Neural progenitor cell (in vitro differentiated cells): ENCODE data around the gene FAM219A. TPM values are rescaled to one million over a fixed set of nuclear protein-coding genes. Genes with fewer than 3 reads are reported as not detected.

Experiments
- DNase-seq: peaks from one replicate; pipeline ENCODE4 v3.0.0-alpha.2; 2016; ENCODE audit warnings: low spot score
- H2AFZ ChIP-seq: fragments of 200-600 bp; sonication (generic); replicated peaks from 2 replicates; pipeline ENCODE4 v1.6.1; 2016; ENCODE audit warnings: antibody characterized with exemption
- H3F3A ChIP-seq: fragments of 200-600 bp; sonication (generic); 2 replicates; pipeline ENCODE4 v1.6.1; 2016; ENCODE audit warnings: antibody characterized with exemption, low read depth
- H3K27ac ChIP-seq: fragments of 200-600 bp; sonication (generic); 2 replicates; pipeline ENCODE4 v1.5.1; 2016; ENCODE audit warnings: mild to moderate bottlenecking
- H3K27me3 ChIP-seq: fragments of 200-600 bp; sonication (generic); 2 replicates; pipeline ENCODE4 v1.6.1; 2016; ENCODE audit warnings: mild to moderate bottlenecking, moderate library complexity
- H3K36me3 ChIP-seq: fragments of 200-600 bp; sonication (generic); 2 replicates; pipeline ENCODE4 v1.5.1; 2016
- H3K4me1 ChIP-seq: fragments of 200-600 bp; sonication (generic); 2 replicates; pipeline ENCODE4 v1.6.1; 2016; ENCODE audit warnings: mixed run types
- H3K4me2 ChIP-seq: fragments of 200-600 bp; sonication (generic); 2 replicates; pipeline ENCODE4 v1.6.1; 2016
- H3K4me3 ChIP-seq: fragments of 200-600 bp; sonication (generic); 2 replicates; pipeline ENCODE4 v1.5.1; 2016
- H3K79me2 ChIP-seq: fragments of 200-600 bp; sonication (generic); 2 replicates; pipeline ENCODE4 v1.6.1; 2016; ENCODE audit warnings: low read depth
- H3K9ac ChIP-seq: fragments of 200-600 bp; sonication (generic); 2 replicates; pipeline ENCODE4 v1.6.1; 2016
- H3K9me3 ChIP-seq: fragments of 200-600 bp; sonication (generic); 2 replicates; pipeline ENCODE4 v1.5.1; 2016; ENCODE audit warnings: low read depth
- H4K20me1 ChIP-seq: fragments of 200-600 bp; sonication (generic); 2 replicates; pipeline ENCODE4 v1.6.1; 2016; ENCODE audit warnings: low read depth
- H3K27ac Mint-ChIP-seq: 3 replicates; pipeline ENCODE4 v1.8.0; 2021; ENCODE audit warnings: mixed read lengths
- H3K27me3 Mint-ChIP-seq: 2 replicates; pipeline ENCODE4 v1.8.0; 2022; ENCODE audit warnings: low read depth, mild to moderate bottlenecking, inconsistent platforms, moderate library complexity, mixed read lengths; ENCODE audit not compliant: insufficient read depth
- H3K36me3 Mint-ChIP-seq: 3 replicates; pipeline ENCODE4 v1.8.0; 2021; ENCODE audit warnings: mixed read lengths
- H3K4me1 Mint-ChIP-seq: 3 replicates; pipeline ENCODE4 v1.8.0; 2021; ENCODE audit warnings: mixed read lengths
- H3K4me3 Mint-ChIP-seq: 3 replicates; pipeline ENCODE4 v1.8.0; 2021; ENCODE audit warnings: mild to moderate bottlenecking, moderate library complexity, mixed read lengths
- H3K9me3 Mint-ChIP-seq: 3 replicates; pipeline ENCODE4 v1.8.0; 2020; ENCODE audit warnings: mixed read lengths
- CTCF ChIP-seq: fragments of 200-600 bp; sonication (generic); IDR thresholded peaks from 2 replicates; pipeline ENCODE4 v1.5.1; 2017; ENCODE audit warnings: antibody characterized with exemption, mild to moderate bottlenecking
- EZH2 ChIP-seq: fragments of 200-600 bp; sonication (generic); IDR thresholded peaks from 2 replicates; pipeline ENCODE4 v1.6.1; 2017; ENCODE audit warnings: antibody characterized with exemption, mild to moderate bottlenecking, moderate library complexity
- EZH2phosphoT487 ChIP-seq: fragments of 200-600 bp; sonication (generic); IDR thresholded peaks from 2 replicates; pipeline ENCODE4 v1.6.1; 2017; ENCODE audit warnings: antibody characterized with exemption
- total RNA-seq: library from RNA; depleted of rRNA; stranded (reverse); fragments of >200 nt; gene quantifications from 2 replicates; pipeline ENCODE4 v1.2.3, GENCODE V29; 2015; ENCODE audit warnings: low replicate concordance

Gene FAM219A
- total RNA-seq, 1 donor from 2014 or later: 4.2 TPM

- Histone ChIP-seq H3K79me2 (no peaks in the 10 kb centered on the region), H3K27ac (no peak overlapping the region), H2AFZ (no peak overlapping the region), H3K4me2 (no peak overlapping the region), H3K4me3 (no peak overlapping the region), H3K27me3 (no peaks in the 10 kb centered on the region), H3K36me3 (no peaks in the 10 kb centered on the region), H3F3A (no peaks in the 10 kb centered on the region), H3K9ac (no peak overlapping the region), H3K9me3 (no peaks in the 10 kb centered on the region), H3K4me1 (no peaks in the 10 kb centered on the region), H4K20me1 (peaks cover 16% of the 10 kb centered on the region)
- no peak for DNase-seq
- H3K4me3 Mint-ChIP-seq: no peak overlapping the region
- peaks cover 2% of the 10 kb centered on the region for H3K27me3 Mint-ChIP-seq
- no peak overlapping the region for H3K27ac Mint-ChIP-seq
- TF ChIP-seq CTCF (no peak), EZH2 (no peak), EZH2phosphoT487 (no peak)
- H3K4me1 Mint-ChIP-seq: no peaks in the 10 kb centered on the region
- H3K36me3 Mint-ChIP-seq: no peaks in the 10 kb centered on the region
- H3K9me3 Mint-ChIP-seq: no peaks in the 10 kb centered on the region
These were observed 40.6 kb downstream of the FAM219A start for GRCh38 chr9:34417734-34418133.

GRCh38 chr9:34413231-34413852 lies 45.0 kb downstream of the FAM219A start:
- H3K79me2 ChIP-seq: no peaks in the 10 kb centered on the region
- no peaks in the 10 kb centered on the region for H3K4me1 Mint-ChIP-seq
- H3K36me3 ChIP-seq: no peaks in the 10 kb centered on the region
- no peaks in the 10 kb centered on the region for H3K9me3 ChIP-seq
- H3K27ac Mint-ChIP-seq: no peak overlapping the region
- H3K36me3 Mint-ChIP-seq: no peaks in the 10 kb centered on the region
- no peak overlapping the region for H2AFZ ChIP-seq
- H4K20me1 ChIP-seq: peaks cover 17% of the 10 kb centered on the region
- peaks cover 2% of the 10 kb centered on the region for H3K27me3 Mint-ChIP-seq
- no peak overlapping the region for H3K4me2 ChIP-seq
- peak; percentile 87 for DNase-seq
- no peak overlapping the region for H3K4me3 Mint-ChIP-seq
- no peak overlapping the region for H3K4me3 ChIP-seq
- no peaks in the 10 kb centered on the region for H3K27me3 ChIP-seq
- no peak overlapping the region for H3K27ac ChIP-seq
- TF ChIP-seq CTCF (no peak), EZH2phosphoT487 (no peak), EZH2 (no peak)
- H3F3A ChIP-seq: no peaks in the 10 kb centered on the region
- no peaks in the 10 kb centered on the region for H3K9me3 Mint-ChIP-seq
- H3K4me1 ChIP-seq: no peaks in the 10 kb centered on the region
- no peak overlapping the region for H3K9ac ChIP-seq

GRCh38 chr9:34412336-34412735 lies 46.0 kb downstream of the FAM219A start:
- H3K4me3 ChIP-seq: no peak overlapping the region
- no peaks in the 10 kb centered on the region for H3F3A ChIP-seq
- Mint-ChIP-seq H3K4me1 (no peaks in the 10 kb centered on the region), H3K27ac (no peak overlapping the region), H3K36me3 (no peaks in the 10 kb centered on the region), H3K9me3 (no peaks in the 10 kb centered on the region), H3K4me3 (no peak overlapping the region), H3K27me3 (peaks cover 2% of the 10 kb centered on the region)
- no peaks in the 10 kb centered on the region for H3K27me3 ChIP-seq
- no peak for DNase-seq
- H3K9ac ChIP-seq: no peak overlapping the region
- H2AFZ ChIP-seq: no peak overlapping the region
- no peaks in the 10 kb centered on the region for H3K36me3 ChIP-seq
- no peaks in the 10 kb centered on the region for H3K9me3 ChIP-seq
- H3K27ac ChIP-seq: no peak overlapping the region
- no peak overlapping the region for H3K4me2 ChIP-seq
- TF ChIP-seq CTCF (no peak), EZH2 (no peak), EZH2phosphoT487 (no peak)
- H3K4me1 ChIP-seq: no peaks in the 10 kb centered on the region
- H4K20me1 ChIP-seq: peaks cover 17% of the 10 kb centered on the region
- H3K79me2 ChIP-seq: no peaks in the 10 kb centered on the region
